Breast epithelium (tissue), 4 donors: ENCODE results near the gene RNF220. TPM values are rescaled to one million over a fixed set of nuclear protein-coding genes. Genes with fewer than 3 reads are reported as not detected.

Experiments
- DNase-seq, 2 donors: peaks; one replicate each; pipeline ENCODE4 v3.0.0-alpha.2; 2019; ENCODE audit warnings: low spot score in 2 of 2
- H3K27ac ChIP-seq, 2 donors: fragments of 200-600 bp; sonication (generic) in 1 of 2; one replicate each; pipeline ENCODE4 v1.5.1; 2016 to 2019; ENCODE audit warnings: mild to moderate bottlenecking in 1 of 2
- H3K27me3 ChIP-seq, 2 donors: fragments of 200-600 bp; sonication (generic) in 1 of 2; one replicate each; pipeline versions ENCODE4 v1.5.1 to v1.6.0; 2017 to 2019; ENCODE audit warnings: control low read depth in 1 of 2, mild to moderate bottlenecking in 1 of 2
- H3K36me3 ChIP-seq: fragments of 200-600 bp; one replicate; pipeline ENCODE4 v1.5.1; 2019
- H3K4me1 ChIP-seq, 2 donors: fragments of 200-600 bp; sonication (generic); one replicate each; pipeline ENCODE4 v1.5.1; 2016 to 2019; ENCODE audit warnings: control low read depth in 1 of 2
- H3K4me3 ChIP-seq, 3 donors: fragments of 200-600 bp; sonication (generic); 1 replicate in 2 of 3; 2 replicates in 1 of 3; pipeline ENCODE4 v1.5.1; 2016 to 2019; ENCODE audit warnings: mild to moderate bottlenecking in 3 of 3, moderate library complexity in 2 of 3
- H3K9me3 ChIP-seq, 2 donors: fragments of 200-600 bp; sonication (generic) in 1 of 2; one replicate each; pipeline ENCODE4 v1.5.1; 2016 to 2019; ENCODE audit warnings: control low read depth in 1 of 2
- POLR2A ChIP-seq: fragments of 450-650 bp; IDR thresholded peaks from one replicate; pipeline ENCODE4 v1.6.1; 2016; ENCODE audit warnings: antibody characterized with exemption, mild to moderate bottlenecking, moderate library complexity
- POLR2AphosphoS5 ChIP-seq, 3 donors: sonication (generic); formaldehyde crosslinking; IDR thresholded peaks; one replicate each; pipeline ENCODE4 v1.6.1; 2017; ENCODE audit warnings: antibody characterized with exemption in 3 of 3
- intact Hi-C: fragments of 100-400 bp; cut with DNase I; formaldehyde crosslinking; loops from one replicate; pipeline ENCODE4 v1.15.1; 2023; ENCODE audit warnings: low total_unique reads
- total RNA-seq, 3 donors: library from RNA; depleted of rRNA; stranded (reverse); fragments of >200 nt; gene quantifications; one replicate each; pipeline ENCODE4 v1.1.0, GENCODE V29; 2016
- TF ChIP-seq, protein P1 (sequence below), 3 donors: fragments of 450-650 bp; IDR thresholded peaks; one replicate each; pipeline ENCODE4 v1.5.1; 2016 to 2017; ENCODE audit warnings: antibody characterized with exemption in 3 of 3, mild to moderate bottlenecking in 3 of 3, moderate library complexity in 3 of 3

The RNF220 gene
- total RNA-seq, 3 donors from 2014 or later: 90.4 to 110 (median 93.4) TPM

DNA sequence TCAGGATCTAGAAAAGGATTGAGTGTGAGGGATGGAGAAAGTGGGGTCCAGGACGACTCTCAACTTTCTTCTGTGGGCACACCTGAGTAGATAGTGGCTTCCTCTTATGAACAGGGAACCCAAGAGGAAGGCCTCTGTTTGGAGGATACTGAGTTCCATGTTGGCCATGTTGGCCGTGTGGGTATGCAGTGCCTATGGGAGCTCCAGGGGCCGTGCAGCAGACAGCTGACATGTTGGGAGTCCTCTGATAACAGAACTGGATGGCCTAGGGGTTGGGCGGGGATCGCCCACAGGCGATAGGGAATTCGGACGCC lies 226.2 kb downstream of the RNF220 start:
- Histone ChIP-seq H3K4me3 (peak overlapping the region; percentile 74 to 98 (median 81)), H3K36me3 (no peaks in the 10 kb centered on the region), H3K27me3 (no peaks in the 10 kb centered on the region), H3K4me1 (peaks cover 6 to 14% of the 10 kb centered on the region in 2 donors), H3K27ac (peak overlapping the region; percentile 95 to 99), H3K9me3 (no peaks in the 10 kb centered on the region)
- no peak for DNase-seq
- intact Hi-C loops: no loop called here
- TF ChIP-seq POLR2A: no peak
- TF ChIP-seq POLR2AphosphoS5 (IDR thresholded peaks at IDR 0.05): no peak
- TF ChIP-seq, protein P1, sequence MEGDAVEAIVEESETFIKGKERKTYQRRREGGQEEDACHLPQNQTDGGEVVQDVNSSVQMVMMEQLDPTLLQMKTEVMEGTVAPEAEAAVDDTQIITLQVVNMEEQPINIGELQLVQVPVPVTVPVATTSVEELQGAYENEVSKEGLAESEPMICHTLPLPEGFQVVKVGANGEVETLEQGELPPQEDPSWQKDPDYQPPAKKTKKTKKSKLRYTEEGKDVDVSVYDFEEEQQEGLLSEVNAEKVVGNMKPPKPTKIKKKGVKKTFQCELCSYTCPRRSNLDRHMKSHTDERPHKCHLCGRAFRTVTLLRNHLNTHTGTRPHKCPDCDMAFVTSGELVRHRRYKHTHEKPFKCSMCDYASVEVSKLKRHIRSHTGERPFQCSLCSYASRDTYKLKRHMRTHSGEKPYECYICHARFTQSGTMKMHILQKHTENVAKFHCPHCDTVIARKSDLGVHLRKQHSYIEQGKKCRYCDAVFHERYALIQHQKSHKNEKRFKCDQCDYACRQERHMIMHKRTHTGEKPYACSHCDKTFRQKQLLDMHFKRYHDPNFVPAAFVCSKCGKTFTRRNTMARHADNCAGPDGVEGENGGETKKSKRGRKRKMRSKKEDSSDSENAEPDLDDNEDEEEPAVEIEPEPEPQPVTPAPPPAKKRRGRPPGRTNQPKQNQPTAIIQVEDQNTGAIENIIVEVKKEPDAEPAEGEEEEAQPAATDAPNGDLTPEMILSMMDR (IDR thresholded peaks at IDR 0.05): no peak

DNA sequence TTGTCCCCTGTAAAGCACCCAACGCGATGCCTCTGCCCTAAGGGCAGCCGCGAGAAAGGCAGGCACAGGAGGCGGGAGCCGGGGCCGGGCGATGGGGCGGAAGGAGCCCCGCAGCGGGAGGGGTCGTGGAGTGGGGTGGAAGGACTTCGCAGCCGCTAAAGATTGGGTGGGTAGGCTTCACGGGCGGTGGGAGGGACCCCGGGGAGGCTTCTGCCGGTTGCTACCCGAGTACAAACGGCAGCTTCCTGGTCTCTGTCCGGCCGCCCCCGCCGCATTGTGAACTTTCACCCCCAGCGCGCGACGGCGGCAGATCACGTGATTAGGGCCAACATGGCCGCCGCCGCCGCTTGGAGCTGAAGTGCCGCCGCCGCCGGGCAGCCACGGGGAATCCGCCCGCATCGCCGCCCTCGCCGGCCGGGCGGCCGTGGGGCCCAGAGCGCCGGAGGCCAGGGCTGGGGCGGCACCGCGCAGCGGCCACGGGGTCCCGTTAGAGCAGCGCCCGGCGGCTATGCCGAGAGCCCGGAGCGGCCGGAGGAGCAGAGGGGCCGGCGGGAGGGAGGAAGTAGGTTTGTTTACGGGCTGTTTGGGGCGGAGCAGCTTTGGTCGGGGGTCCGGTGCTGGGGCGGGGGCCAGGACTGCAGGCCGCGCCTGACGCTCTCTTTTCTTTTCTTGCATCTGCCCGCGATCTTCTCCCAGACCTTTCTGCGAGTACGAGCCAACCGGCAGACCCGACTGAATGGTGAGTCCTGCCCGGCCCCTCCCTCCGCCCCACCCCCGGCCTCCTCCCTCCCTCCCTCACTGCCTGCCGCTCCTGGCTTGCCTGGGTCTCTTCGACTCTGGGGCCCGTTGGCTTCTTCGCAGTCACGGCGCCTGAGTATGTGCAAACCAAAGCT lies 226.8 kb downstream of the RNF220 start:
- peak overlapping the region; percentile 74 to 98 (median 81) for H3K4me3 ChIP-seq
- intact Hi-C loops: no loop called here
- no peak for TF ChIP-seq POLR2A
- TF ChIP-seq, protein P1 (IDR thresholded peaks at IDR 0.05): peak in 1 of 3 donors; percentile 15
- TF ChIP-seq POLR2AphosphoS5 (IDR thresholded peaks at IDR 0.05): peak; percentile 68 to 85 (median 83)
- peak; percentile 92 to 93 for DNase-seq
- peak overlapping the region; percentile 95 to 99 for H3K27ac ChIP-seq
- peaks cover 6 to 14% of the 10 kb centered on the region in 2 donors for H3K4me1 ChIP-seq
- no peaks in the 10 kb centered on the region for H3K9me3 ChIP-seq
- H3K27me3 ChIP-seq: no peaks in the 10 kb centered on the region
- H3K36me3 ChIP-seq: no peaks in the 10 kb centered on the region

DNA sequence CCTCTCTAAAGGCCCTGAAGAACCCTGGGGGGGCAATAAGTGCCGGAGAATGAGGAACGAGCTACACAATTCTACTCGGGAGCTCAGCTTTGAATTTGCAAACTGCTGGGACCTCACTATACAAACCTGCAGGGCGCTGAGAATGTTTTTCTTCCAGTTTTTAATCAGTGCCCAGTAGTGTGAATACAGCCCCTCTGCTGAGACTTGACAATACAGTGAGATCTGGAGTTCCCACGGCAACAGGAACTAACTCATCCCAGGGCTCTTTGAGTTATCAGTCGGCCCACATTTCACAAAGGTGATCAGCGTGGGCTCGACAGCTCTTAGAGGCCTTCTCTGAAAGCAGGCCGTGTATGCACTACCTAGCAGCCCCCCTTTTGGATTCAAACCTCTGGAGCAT lies 227.5 kb downstream of the RNF220 start:
- Histone ChIP-seq H3K4me3 (peak overlapping the region; percentile 74 to 98 (median 81)), H3K9me3 (no peaks in the 10 kb centered on the region), H3K36me3 (no peaks in the 10 kb centered on the region), H3K27me3 (no peaks in the 10 kb centered on the region), H3K4me1 (peaks cover 6 to 14% of the 10 kb centered on the region in 2 donors), H3K27ac (peak overlapping the region; percentile 95 to 99)
- intact Hi-C loops: no loop called here
- no peak for TF ChIP-seq POLR2AphosphoS5 (IDR thresholded peaks at IDR 0.05)
- TF ChIP-seq, protein P1 (IDR thresholded peaks at IDR 0.05): no peak
- TF ChIP-seq POLR2A: no peak
- DNase-seq: no peak

DNA sequence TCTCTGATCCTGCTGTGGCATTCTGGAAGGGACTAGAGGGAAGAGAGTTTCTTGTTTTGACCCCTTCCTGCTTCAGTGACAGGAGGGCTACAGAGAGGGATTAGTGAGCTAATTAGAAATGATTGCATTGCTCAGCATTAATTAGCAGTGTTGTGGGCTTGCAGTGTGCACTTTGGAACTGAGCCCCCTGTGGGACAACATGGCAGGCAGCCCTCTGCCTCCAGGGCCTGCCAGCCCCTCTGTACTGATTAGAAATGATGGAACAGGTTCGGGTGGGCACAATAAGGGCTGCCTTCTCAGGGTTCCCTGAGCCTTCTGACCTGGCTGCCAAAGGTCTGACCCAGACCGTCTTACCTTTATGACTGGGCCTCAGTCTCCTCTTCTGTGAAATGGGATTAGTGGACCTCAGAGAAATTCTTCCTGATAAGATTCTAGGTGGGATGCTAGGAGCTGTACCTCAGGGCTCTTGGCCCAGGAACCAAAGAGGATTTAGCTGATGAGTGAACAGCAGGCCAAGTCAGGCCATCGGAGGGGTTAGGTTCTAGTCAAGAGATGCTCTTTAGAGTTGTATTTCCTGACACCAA lies 229.6 kb downstream of the RNF220 start:
- Histone ChIP-seq H3K36me3 (peaks cover 16% of the 10 kb centered on the region), H3K27ac (no peak overlapping the region), H3K4me1 (peaks cover 6 to 14% of the 10 kb centered on the region in 2 donors), H3K4me3 (no peak overlapping the region), H3K27me3 (no peaks in the 10 kb centered on the region), H3K9me3 (no peaks in the 10 kb centered on the region)
- no peak for DNase-seq
- TF ChIP-seq POLR2AphosphoS5 (IDR thresholded peaks at IDR 0.05) (no peak), POLR2A (no peak)
- TF ChIP-seq, protein P1 (IDR thresholded peaks at IDR 0.05): no peak
- intact Hi-C loops: no loop called here

DNA sequence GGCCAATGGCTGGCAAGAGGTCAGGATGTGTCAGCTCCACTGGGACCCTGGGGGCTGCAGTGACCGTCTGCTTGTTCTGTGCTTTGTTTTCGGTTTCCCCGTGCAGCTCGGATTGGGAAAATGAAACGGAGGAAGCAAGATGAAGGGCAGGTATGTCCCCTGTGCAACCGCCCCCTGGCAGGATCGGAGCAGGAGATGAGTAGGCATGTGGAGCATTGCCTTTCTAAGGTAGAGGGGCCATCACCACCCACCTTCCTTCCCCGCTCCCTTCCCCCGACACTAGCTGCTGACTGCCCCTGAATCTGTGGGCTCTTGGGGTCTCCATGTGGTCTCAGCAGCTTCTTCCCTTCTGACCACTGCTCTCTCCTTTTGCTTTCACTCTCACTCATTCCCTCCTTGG lies 230.4 kb downstream of the RNF220 start:
- Histone ChIP-seq H3K27ac (no peak overlapping the region), H3K36me3 (peaks cover 20% of the 10 kb centered on the region)

More for the DNA sequence above, 230.4 kb downstream of the RNF220 start:
- TF ChIP-seq POLR2AphosphoS5 (IDR thresholded peaks at IDR 0.05) (no peak), POLR2A (no peak)
- TF ChIP-seq, protein P1 (IDR thresholded peaks at IDR 0.05): no peak
- H3K4me3 ChIP-seq: no peak overlapping the region
- no peaks in the 10 kb centered on the region for H3K9me3 ChIP-seq
- no peak for DNase-seq
- peaks cover 6 to 14% of the 10 kb centered on the region in 2 donors for H3K4me1 ChIP-seq
- intact Hi-C loops: no loop called here
- no peaks in the 10 kb centered on the region for H3K27me3 ChIP-seq
